Panc1 (cell line): ENCODE results near the gene DNAAF6.
"Not testable (repeated sequence)": the region's sequence is repeated elsewhere in the genome, so short reads cannot be mapped to it uniquely, and the experiment has no call there.

ENCODE experiments used
- REST ChIP-seq, 2 experiments: IDR thresholded peaks; 2 replicates each; pipeline ENCODE4 v1.6.1; 2011 to 2012; ENCODE audit warnings: low read depth in 2 of 2, control low read depth in 1 of 2, low read length in 1 of 2, mild to moderate bottlenecking in 1 of 2, moderate library complexity in 1 of 2; ENCODE audit not compliant: insufficient read depth in 1 of 2
- SIN3A ChIP-seq: IDR thresholded peaks from 2 replicates; pipeline ENCODE4 v1.6.1; 2012; ENCODE audit warnings: low read depth, mild to moderate bottlenecking, low read length, moderate library complexity, borderline replicate concordance; ENCODE audit not compliant: insufficient read depth

GRCh38 chrX:107157618-107158017 is 48.8 kb upstream of the DNAAF6 start:
- TF ChIP-seq SIN3A; REST (IDR thresholded peaks at IDR 0.05; ENCODE audit: insufficient read depth in 1 of 2, low read depth in 2 of 2, low read length in 1 of 2): not testable (repeated sequence)
